ENCODE data around the gene RHOT2.

GRCh38 chr16:666572-666971 lies 1.4 kb upstream of the RHOT2 start:
- TF ChIP-seq, protein P1, sequence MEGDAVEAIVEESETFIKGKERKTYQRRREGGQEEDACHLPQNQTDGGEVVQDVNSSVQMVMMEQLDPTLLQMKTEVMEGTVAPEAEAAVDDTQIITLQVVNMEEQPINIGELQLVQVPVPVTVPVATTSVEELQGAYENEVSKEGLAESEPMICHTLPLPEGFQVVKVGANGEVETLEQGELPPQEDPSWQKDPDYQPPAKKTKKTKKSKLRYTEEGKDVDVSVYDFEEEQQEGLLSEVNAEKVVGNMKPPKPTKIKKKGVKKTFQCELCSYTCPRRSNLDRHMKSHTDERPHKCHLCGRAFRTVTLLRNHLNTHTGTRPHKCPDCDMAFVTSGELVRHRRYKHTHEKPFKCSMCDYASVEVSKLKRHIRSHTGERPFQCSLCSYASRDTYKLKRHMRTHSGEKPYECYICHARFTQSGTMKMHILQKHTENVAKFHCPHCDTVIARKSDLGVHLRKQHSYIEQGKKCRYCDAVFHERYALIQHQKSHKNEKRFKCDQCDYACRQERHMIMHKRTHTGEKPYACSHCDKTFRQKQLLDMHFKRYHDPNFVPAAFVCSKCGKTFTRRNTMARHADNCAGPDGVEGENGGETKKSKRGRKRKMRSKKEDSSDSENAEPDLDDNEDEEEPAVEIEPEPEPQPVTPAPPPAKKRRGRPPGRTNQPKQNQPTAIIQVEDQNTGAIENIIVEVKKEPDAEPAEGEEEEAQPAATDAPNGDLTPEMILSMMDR (IDR thresholded peaks at IDR 0.05), result no peak
- no peak for TF ChIP-seq POLR2A (IDR thresholded peaks at IDR 0.05)
